Thyroid gland (tissue), 4 donors: ENCODE data around the gene SH3RF2.

Source experiments
- POLR2A ChIP-seq, 2 donors: fragments of 450-650 bp; IDR thresholded peaks; one replicate each; pipeline ENCODE4 v1.6.1; 2017; ENCODE audit warnings: antibody characterized with exemption in 2 of 2, mild to moderate bottlenecking in 2 of 2, moderate library complexity in 1 of 2
- TF ChIP-seq, protein P1 (sequence below), 6 experiments: fragments of 200-600 bp in 3 of 6; fragments of 450-650 bp in 3 of 6; sonication (generic) in 3 of 6; IDR thresholded peaks; one replicate each; pipeline ENCODE4 v1.5.1; 2016 to 2019; ENCODE audit warnings: antibody characterized with exemption in 6 of 6, mild to moderate bottlenecking in 2 of 6, inconsistent platforms in 1 of 6, moderate library complexity in 1 of 6

DNA sequence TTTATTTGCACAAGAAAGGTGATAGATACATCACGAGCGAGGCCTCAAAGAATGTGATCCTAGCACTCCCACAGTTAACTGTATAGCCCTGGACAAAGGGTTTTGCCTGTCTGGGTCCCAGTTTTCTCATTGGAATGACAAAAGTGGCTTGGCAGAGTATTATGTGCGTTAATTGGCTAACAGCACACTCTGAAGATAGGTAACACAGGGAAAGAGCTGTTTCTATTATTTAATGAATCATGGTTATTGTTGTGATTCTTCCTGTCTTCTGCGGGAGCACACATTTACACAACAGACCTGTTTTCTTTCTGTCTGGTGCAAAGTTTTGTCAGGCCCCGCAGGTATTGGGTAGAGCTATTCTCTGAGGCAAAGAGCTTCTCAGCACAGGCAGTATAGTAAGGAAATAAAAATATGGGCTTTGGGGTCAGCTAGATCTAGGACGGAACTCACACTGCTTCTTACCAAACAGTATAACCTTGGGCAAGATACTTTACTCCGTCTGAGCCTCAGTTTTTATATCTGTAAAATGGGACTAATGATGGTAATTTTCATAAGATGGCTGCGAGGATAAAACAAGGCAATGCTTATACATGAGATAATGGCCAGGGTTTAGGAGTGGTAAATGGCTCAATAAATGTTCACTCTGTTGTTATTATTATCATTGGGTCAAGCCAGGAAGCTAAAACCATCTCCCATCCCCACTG is 90.1 kb downstream of the SH3RF2 start:
- TF ChIP-seq, protein P1, sequence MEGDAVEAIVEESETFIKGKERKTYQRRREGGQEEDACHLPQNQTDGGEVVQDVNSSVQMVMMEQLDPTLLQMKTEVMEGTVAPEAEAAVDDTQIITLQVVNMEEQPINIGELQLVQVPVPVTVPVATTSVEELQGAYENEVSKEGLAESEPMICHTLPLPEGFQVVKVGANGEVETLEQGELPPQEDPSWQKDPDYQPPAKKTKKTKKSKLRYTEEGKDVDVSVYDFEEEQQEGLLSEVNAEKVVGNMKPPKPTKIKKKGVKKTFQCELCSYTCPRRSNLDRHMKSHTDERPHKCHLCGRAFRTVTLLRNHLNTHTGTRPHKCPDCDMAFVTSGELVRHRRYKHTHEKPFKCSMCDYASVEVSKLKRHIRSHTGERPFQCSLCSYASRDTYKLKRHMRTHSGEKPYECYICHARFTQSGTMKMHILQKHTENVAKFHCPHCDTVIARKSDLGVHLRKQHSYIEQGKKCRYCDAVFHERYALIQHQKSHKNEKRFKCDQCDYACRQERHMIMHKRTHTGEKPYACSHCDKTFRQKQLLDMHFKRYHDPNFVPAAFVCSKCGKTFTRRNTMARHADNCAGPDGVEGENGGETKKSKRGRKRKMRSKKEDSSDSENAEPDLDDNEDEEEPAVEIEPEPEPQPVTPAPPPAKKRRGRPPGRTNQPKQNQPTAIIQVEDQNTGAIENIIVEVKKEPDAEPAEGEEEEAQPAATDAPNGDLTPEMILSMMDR (IDR thresholded peaks at IDR 0.05): no peak
- TF ChIP-seq POLR2A (IDR thresholded peaks at IDR 0.05): no peak
